ENCODE data around the gene TMEM245. TPM values are rescaled to one million over a fixed set of nuclear protein-coding genes. Genes with fewer than 3 reads are reported as not detected.

The TMEM245 gene
- total and polyA plus RNA-seq, 2 of the 13 experiments (the other 11 are each of a cell fraction or from before 2014, with no cell fraction given) = 53.5 to 55.4 TPM

DNA sequence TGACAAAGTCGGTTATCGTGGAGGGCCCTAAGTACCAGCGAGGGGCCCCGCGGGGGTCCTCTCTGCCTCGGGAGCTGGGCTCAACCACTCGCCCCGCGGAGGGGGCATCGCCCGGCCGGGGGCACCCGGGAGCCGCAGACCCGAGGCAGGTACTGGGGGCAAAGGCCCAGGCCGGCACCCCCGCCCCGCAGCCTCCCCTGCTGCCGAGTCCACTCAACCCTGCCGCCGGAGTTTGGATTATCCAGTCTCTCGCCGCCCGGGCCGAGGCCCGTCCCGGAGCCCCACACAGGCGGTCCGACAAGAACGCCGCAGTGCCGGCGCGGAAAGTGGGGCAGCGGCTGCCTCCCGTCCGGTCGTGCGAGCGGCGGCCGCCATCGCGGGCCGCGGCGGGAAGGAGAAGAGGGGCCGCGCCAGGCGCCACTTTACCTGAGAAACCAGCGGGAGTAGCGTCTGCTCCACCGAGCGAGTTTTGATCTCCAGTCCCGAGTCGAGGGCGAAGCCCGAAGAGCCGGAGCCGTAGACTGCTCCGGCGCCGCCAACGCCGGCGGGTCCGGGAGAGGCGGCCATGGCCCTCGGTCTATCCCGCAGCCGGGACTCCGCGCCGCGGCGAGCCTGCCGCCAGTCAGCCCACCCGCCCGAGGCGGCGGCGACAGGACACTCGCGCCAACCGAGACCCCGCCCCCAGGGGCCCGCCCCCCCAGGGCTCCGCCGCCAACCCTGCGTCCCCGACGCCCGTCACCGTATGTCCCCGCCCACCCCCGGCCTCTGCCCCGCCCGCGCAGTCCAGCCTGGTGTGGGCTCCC is 106.7 kb downstream of the TMEM245 start, which contains the start of gene CTNNAL1 (continued):
- no peak for TF ChIP-seq MED8 (CRISPR knock-in tag; IDR thresholded peaks at IDR 0.05; ENCODE audit: insufficient replicate concordance)
- TF ChIP-seq NONO (IDR thresholded peaks at IDR 0.05) = no peak
- TF ChIP-seq NONO (CRISPR knock-in tag; conservative IDR thresholded peaks at IDR 0.05) = no peak
- no peak for TF ChIP-seq NR2F6 (IDR thresholded peaks at IDR 0.05)
- no peak for TF ChIP-seq NR2F6 (CRISPR knock-in tag; IDR thresholded peaks at IDR 0.05)
- 0 out of 2 replicates have a peak, but pooled peaks have one; percentile 36 for TF ChIP-seq ZNF569 (CRISPR knock-in tag; IDR thresholded peaks at IDR 0.05; ENCODE audit: borderline replicate concordance)
- peak; percentile 71; the same call in 1 of the 2 replicates for TF ChIP-seq PAX8 (CRISPR knock-in tag; IDR thresholded peaks at IDR 0.05; ENCODE audit: borderline replicate concordance)
- no peak for TF ChIP-seq ZNF17 (CRISPR knock-in tag; IDR thresholded peaks at IDR 0.05)
- TF ChIP-seq, protein P1, sequence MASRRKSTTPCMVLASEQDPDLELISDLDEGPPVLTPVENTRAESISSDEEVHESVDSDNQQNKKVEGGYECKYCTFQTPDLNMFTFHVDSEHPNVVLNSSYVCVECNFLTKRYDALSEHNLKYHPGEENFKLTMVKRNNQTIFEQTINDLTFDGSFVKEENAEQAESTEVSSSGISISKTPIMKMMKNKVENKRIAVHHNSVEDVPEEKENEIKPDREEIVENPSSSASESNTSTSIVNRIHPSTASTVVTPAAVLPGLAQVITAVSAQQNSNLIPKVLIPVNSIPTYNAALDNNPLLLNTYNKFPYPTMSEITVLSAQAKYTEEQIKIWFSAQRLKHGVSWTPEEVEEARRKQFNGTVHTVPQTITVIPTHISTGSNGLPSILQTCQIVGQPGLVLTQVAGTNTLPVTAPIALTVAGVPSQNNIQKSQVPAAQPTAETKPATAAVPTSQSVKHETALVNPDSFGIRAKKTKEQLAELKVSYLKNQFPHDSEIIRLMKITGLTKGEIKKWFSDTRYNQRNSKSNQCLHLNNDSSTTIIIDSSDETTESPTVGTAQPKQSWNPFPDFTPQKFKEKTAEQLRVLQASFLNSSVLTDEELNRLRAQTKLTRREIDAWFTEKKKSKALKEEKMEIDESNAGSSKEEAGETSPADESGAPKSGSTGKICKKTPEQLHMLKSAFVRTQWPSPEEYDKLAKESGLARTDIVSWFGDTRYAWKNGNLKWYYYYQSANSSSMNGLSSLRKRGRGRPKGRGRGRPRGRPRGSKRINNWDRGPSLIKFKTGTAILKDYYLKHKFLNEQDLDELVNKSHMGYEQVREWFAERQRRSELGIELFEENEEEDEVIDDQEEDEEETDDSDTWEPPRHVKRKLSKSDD (CRISPR knock-in tag; IDR thresholded peaks at IDR 0.05; ENCODE audit: low read depth) = no peak
- no peak for TF ChIP-seq RFX5 (IDR thresholded peaks at IDR 0.05; ENCODE audit: low read depth, low read length)
- TF ChIP-seq HOXD1 (CRISPR knock-in tag; IDR thresholded peaks at IDR 0.05) = no peak
- no peak for TF ChIP-seq PCBP1 (IDR thresholded peaks at IDR 0.05; ENCODE audit: borderline replicate concordance, low read depth, low read length)
- TF ChIP-seq, protein P2, sequence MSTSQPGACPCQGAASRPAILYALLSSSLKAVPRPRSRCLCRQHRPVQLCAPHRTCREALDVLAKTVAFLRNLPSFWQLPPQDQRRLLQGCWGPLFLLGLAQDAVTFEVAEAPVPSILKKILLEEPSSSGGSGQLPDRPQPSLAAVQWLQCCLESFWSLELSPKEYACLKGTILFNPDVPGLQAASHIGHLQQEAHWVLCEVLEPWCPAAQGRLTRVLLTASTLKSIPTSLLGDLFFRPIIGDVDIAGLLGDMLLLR (CRISPR knock-in tag; IDR thresholded peaks at IDR 0.05) = 0 out of 2 replicates have a peak, but pooled peaks have one; percentile 30
- TF ChIP-seq ZNF556 (CRISPR knock-in tag; IDR thresholded peaks at IDR 0.05; ENCODE audit: borderline replicate concordance) = 0 out of 2 replicates have a peak, but pooled peaks have one; percentile 32
- no peak for TF ChIP-seq ZBTB7A (CRISPR knock-in tag; IDR thresholded peaks at IDR 0.05)
- TF ChIP-seq RARG (CRISPR knock-in tag; IDR thresholded peaks at IDR 0.05; ENCODE audit: low read depth) = no peak
- no peak for TF ChIP-seq FOXP1 (IDR thresholded peaks at IDR 0.05)
- TF ChIP-seq FOXP1 (CRISPR knock-in tag; IDR thresholded peaks at IDR 0.05) = no peak
- TF ChIP-seq ZNF607 (CRISPR knock-in tag; IDR thresholded peaks at IDR 0.05; ENCODE audit: borderline replicate concordance) = peak; percentile 64; the same call in 1 of the 2 replicates
- TF ChIP-seq ZNF101 (CRISPR knock-in tag; IDR thresholded peaks at IDR 0.05; ENCODE audit: borderline replicate concordance, low read depth) = no peak
- no peak for TF ChIP-seq DNMT3B (CRISPR knock-in tag; conservative IDR thresholded peaks at IDR 0.05)
- no peak for TF ChIP-seq KDM5B (CRISPR knock-in tag; IDR thresholded peaks at IDR 0.05; ENCODE audit: borderline replicate concordance)
- peak; percentile 11; the same call in 1 of the 2 replicates for TF ChIP-seq ZNF788 (CRISPR knock-in tag; IDR thresholded peaks at IDR 0.05; ENCODE audit: borderline replicate concordance)
- 0 out of 2 replicates have a peak, but pooled peaks have one; percentile 44 for TF ChIP-seq ZNF451 (CRISPR knock-in tag; IDR thresholded peaks at IDR 0.05)
- TF ChIP-seq ELF1 (CRISPR knock-in tag; IDR thresholded peaks at IDR 0.05) = no peak
- no peak for TF ChIP-seq CAMTA2 (CRISPR knock-in tag; IDR thresholded peaks at IDR 0.05; ENCODE audit: borderline replicate concordance)

Data from HepG2 (cell line).